ENCODE measurements around the gene RAB9B. TPM values are rescaled to one million over a fixed set of nuclear protein-coding genes. Genes with fewer than 3 reads are reported as not detected.

The RAB9B gene
- total RNA-seq, 1 experiment from 2014 or later, result 0.22 TPM

GRCh38 chrX:103780336-103781061 lies 51.6 kb downstream of the RAB9B start:
- Mint-ChIP-seq H3K27me3 (ENCODE audit: low read depth) (no peaks in the 10 kb centered on the region; the same call in 1 of the 2 replicates), H3K4me3 (no peak overlapping the region), H3K27ac (no peak overlapping the region), H3K4me1 (peaks cover 15% of the 10 kb centered on the region), H3K9me3 (no peaks in the 10 kb centered on the region), H3K36me3 (peaks cover 22% of the 10 kb centered on the region; the same call in 1 of the 2 replicates)
- ChIA-PET POLR2A (no interaction called here), CTCF (no interaction called here)
- ATAC-seq, result no peak
- no peak for DNase-seq (ENCODE audit: low spot score)
- TF ChIP-seq NR2C2 (CRISPR knock-in tag; IDR thresholded peaks at IDR 0.05), result no peak
- TF ChIP-seq ZMAT4 (CRISPR knock-in tag; IDR thresholded peaks at IDR 0.05), result no peak
- no peak for TF ChIP-seq ZNF263 (CRISPR knock-in tag; IDR thresholded peaks at IDR 0.05; ENCODE audit: low read depth)
- no peak for TF ChIP-seq ZNF138 (CRISPR knock-in tag; conservative IDR thresholded peaks at IDR 0.05)
- TF ChIP-seq TCF7 (CRISPR knock-in tag; IDR thresholded peaks at IDR 0.05; ENCODE audit: low read depth), result no peak
- TF ChIP-seq CDX4 (CRISPR knock-in tag; IDR thresholded peaks at IDR 0.05; ENCODE audit: borderline replicate concordance), result no peak
- TF ChIP-seq ELF4 (CRISPR knock-in tag; IDR thresholded peaks at IDR 0.05; ENCODE audit: low read depth), result no peak
- TF ChIP-seq E2F5 (CRISPR knock-in tag; IDR thresholded peaks at IDR 0.05), result no peak
- TF ChIP-seq SP1 (CRISPR knock-in tag; conservative IDR thresholded peaks at IDR 0.05), result no peak
- no peak for TF ChIP-seq ZNF281 (CRISPR knock-in tag; IDR thresholded peaks at IDR 0.05)
- no peak for TF ChIP-seq IRF2 (CRISPR knock-in tag; IDR thresholded peaks at IDR 0.05; ENCODE audit: borderline replicate concordance, low read depth)
- TF ChIP-seq FOXP1 (CRISPR knock-in tag; IDR thresholded peaks at IDR 0.05; ENCODE audit: borderline replicate concordance), result no peak
- no peak for TF ChIP-seq ATF3 (CRISPR knock-in tag; conservative IDR thresholded peaks at IDR 0.05)
- no peak for TF ChIP-seq ZNF423 (CRISPR knock-in tag; IDR thresholded peaks at IDR 0.05)
- TF ChIP-seq ETV6 (CRISPR knock-in tag; IDR thresholded peaks at IDR 0.05), result no peak
- TF ChIP-seq ZNF121 (CRISPR knock-in tag; IDR thresholded peaks at IDR 0.05), result no peak
- TF ChIP-seq ZSCAN18 (CRISPR knock-in tag; IDR thresholded peaks at IDR 0.05), result no peak
- TF ChIP-seq ESRRA (CRISPR knock-in tag; IDR thresholded peaks at IDR 0.05; ENCODE audit: borderline replicate concordance), result no peak

- Mint-ChIP-seq H3K36me3 (peaks cover 18% of the 10 kb centered on the region; the same call in 1 of the 2 replicates), H3K27ac (no peak overlapping the region), H3K4me3 (no peak overlapping the region), H3K4me1 (peaks cover 18% of the 10 kb centered on the region), H3K9me3 (no peaks in the 10 kb centered on the region), H3K27me3 (ENCODE audit: low read depth) (no peaks in the 10 kb centered on the region; the same call in 1 of the 2 replicates)
- CTCF ChIA-PET, result no interaction called here
- POLR2A ChIA-PET, result no interaction called here
- ATAC-seq (no peak), DNase-seq (ENCODE audit: low spot score) (no peak)
- TF ChIP-seq ZNF281 (CRISPR knock-in tag; IDR thresholded peaks at IDR 0.05) (no peak), ZNF512 (CRISPR knock-in tag; IDR thresholded peaks at IDR 0.05; ENCODE audit: borderline replicate concordance) (no peak), PREB (CRISPR knock-in tag; IDR thresholded peaks at IDR 0.05; ENCODE audit: borderline replicate concordance) (no peak), ZNF317 (CRISPR knock-in tag; IDR thresholded peaks at IDR 0.05; ENCODE audit: borderline replicate concordance, low read depth) (no peak)
Observed at GRCh38 chrX:103779141-103779789, 52.8 kb downstream of the RAB9B start.

Measured in WTC11 (cell line).